ENCODE results near the gene ETV1. TPM values are rescaled to one million over a fixed set of nuclear protein-coding genes. Genes with fewer than 3 reads are reported as not detected.

ETV1 gene
- total RNA-seq, 2 donors from 2014 or later = 15.8 to 31.2 TPM

- Histone ChIP-seq H3K9ac (ENCODE audit: extremely low read depth, low read length, poor library complexity, severe bottlenecking) (no peak overlapping the region), H3K27ac (ENCODE audit: low read depth, low read length) (no peak overlapping the region), H3K27me3 (ENCODE audit: control insufficient read depth, insufficient read depth, low read length, poor library complexity, severe bottlenecking) (no peaks in the 10 kb centered on the region), H3K36me3 (ENCODE audit: control insufficient read depth, insufficient read depth, low read length) (no peaks in the 10 kb centered on the region), H3K9me3 (ENCODE audit: control insufficient read depth, low read length) (no peaks in the 10 kb centered on the region), H3K4me1 (ENCODE audit: control insufficient read depth, insufficient read depth, low read length) (no peaks in the 10 kb centered on the region), H3K4me3 (ENCODE audit: low read length) (no peak overlapping the region)
- TF ChIP-seq, protein P1, sequence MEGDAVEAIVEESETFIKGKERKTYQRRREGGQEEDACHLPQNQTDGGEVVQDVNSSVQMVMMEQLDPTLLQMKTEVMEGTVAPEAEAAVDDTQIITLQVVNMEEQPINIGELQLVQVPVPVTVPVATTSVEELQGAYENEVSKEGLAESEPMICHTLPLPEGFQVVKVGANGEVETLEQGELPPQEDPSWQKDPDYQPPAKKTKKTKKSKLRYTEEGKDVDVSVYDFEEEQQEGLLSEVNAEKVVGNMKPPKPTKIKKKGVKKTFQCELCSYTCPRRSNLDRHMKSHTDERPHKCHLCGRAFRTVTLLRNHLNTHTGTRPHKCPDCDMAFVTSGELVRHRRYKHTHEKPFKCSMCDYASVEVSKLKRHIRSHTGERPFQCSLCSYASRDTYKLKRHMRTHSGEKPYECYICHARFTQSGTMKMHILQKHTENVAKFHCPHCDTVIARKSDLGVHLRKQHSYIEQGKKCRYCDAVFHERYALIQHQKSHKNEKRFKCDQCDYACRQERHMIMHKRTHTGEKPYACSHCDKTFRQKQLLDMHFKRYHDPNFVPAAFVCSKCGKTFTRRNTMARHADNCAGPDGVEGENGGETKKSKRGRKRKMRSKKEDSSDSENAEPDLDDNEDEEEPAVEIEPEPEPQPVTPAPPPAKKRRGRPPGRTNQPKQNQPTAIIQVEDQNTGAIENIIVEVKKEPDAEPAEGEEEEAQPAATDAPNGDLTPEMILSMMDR (conservative IDR thresholded peaks at IDR 0.05) = no peak
- Mint-ChIP-seq H3K4me3 (no peak overlapping the region), H3K9me3 (no peaks in the 10 kb centered on the region), H3K36me3 (ENCODE audit: low read depth) (peaks cover 4% of the 10 kb centered on the region), H3K27ac (no peak overlapping the region), H3K4me1 (peaks cover 5% of the 10 kb centered on the region), H3K27me3 (ENCODE audit: insufficient read depth) (no peaks in the 10 kb centered on the region)
- WGBS, 2 experiments (ENCODE audit: insufficient coverage in 1 of 2, insufficient read length in 1 of 2) = 83 to 85% methylated on average over 1 to 2 of the region's 2 CpGs
- DNase-seq = no peak
These were observed 73.6 kb downstream of the ETV1 start for GRCh38 chr7:13915891-13916290.

DNA sequence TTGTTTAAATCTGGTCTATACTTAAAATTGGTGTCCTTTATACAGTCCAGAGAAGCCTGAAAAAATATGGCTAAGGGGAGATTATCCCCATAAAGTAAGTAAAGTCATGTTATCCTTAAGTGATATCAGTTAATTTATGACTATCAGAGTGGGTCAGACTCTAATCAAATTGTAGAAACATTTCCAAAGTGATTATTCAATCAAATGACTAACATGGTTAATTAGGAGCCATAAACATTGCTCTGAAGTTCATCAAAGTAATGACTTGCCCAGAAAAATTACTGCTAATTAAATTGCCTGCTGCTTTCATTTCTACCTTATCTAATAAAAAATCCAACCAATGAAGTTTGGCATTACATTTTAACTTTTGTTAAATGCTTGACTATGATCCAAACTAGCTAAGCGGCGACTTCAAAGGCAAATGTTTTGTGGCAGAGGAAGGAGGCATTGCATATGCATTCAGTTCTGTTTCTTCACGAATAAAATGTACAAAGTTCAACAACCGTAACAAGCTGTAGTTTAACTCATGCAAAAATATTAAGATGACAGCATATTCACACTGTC, 76.7 kb downstream of the ETV1 start:
- Mint-ChIP-seq H3K36me3 (ENCODE audit: low read depth) (no peaks in the 10 kb centered on the region), H3K27me3 (ENCODE audit: insufficient read depth) (no peaks in the 10 kb centered on the region), H3K4me3 (no peak overlapping the region), H3K9me3 (no peaks in the 10 kb centered on the region), H3K27ac (no peak overlapping the region), H3K4me1 (no peaks in the 10 kb centered on the region)
- H3K9me3 ChIP-seq (ENCODE audit: control insufficient read depth, low read length) = no peaks in the 10 kb centered on the region
- TF ChIP-seq, protein P1 (conservative IDR thresholded peaks at IDR 0.05) = no peak
- H3K27me3 ChIP-seq (ENCODE audit: control insufficient read depth, insufficient read depth, low read length, poor library complexity, severe bottlenecking) = no peaks in the 10 kb centered on the region
- H3K9ac ChIP-seq (ENCODE audit: extremely low read depth, low read length, poor library complexity, severe bottlenecking) = no peak overlapping the region
- H3K4me1 ChIP-seq (ENCODE audit: control insufficient read depth, insufficient read depth, low read length) = no peaks in the 10 kb centered on the region
- no peaks in the 10 kb centered on the region for H3K36me3 ChIP-seq (ENCODE audit: control insufficient read depth, insufficient read depth, low read length)
- H3K4me3 ChIP-seq (ENCODE audit: low read length) = no peak overlapping the region
- no peak overlapping the region for H3K27ac ChIP-seq (ENCODE audit: low read depth, low read length)
- DNase-seq = no peak
- 95 to 100% methylated on average over 3 to 4 of the region's 4 CpGs for WGBS, 2 experiments (ENCODE audit: insufficient coverage in 1 of 2, insufficient read length in 1 of 2)

GRCh38 chr7:13911909-13912308, 77.6 kb downstream of the ETV1 start:
- Mint-ChIP-seq H3K27me3 (ENCODE audit: insufficient read depth) (no peaks in the 10 kb centered on the region), H3K9me3 (no peaks in the 10 kb centered on the region), H3K4me3 (no peak overlapping the region), H3K4me1 (no peaks in the 10 kb centered on the region), H3K36me3 (ENCODE audit: low read depth) (no peaks in the 10 kb centered on the region), H3K27ac (no peak overlapping the region)
- Histone ChIP-seq H3K4me3 (ENCODE audit: low read length) (no peak overlapping the region), H3K27ac (ENCODE audit: low read depth, low read length) (no peak overlapping the region), H3K9ac (ENCODE audit: extremely low read depth, low read length, poor library complexity, severe bottlenecking) (no peak overlapping the region), H3K27me3 (ENCODE audit: control insufficient read depth, insufficient read depth, low read length, poor library complexity, severe bottlenecking) (no peaks in the 10 kb centered on the region), H3K9me3 (ENCODE audit: control insufficient read depth, low read length) (no peaks in the 10 kb centered on the region), H3K4me1 (ENCODE audit: control insufficient read depth, insufficient read depth, low read length) (no peaks in the 10 kb centered on the region), H3K36me3 (ENCODE audit: control insufficient read depth, insufficient read depth, low read length) (no peaks in the 10 kb centered on the region)
- no peak for DNase-seq
- TF ChIP-seq, protein P1 (conservative IDR thresholded peaks at IDR 0.05) = no peak
- WGBS, 2 experiments (ENCODE audit: insufficient coverage in 1 of 2, insufficient read length in 1 of 2) = 88 to 90% methylated on average over 1 to 2 of the region's 2 CpGs
